ENCODE data around the gene TMEM82. TPM values are rescaled to one million over a fixed set of nuclear protein-coding genes. Genes with fewer than 3 reads are reported as not detected.

The TMEM82 gene
- total and polyA plus RNA-seq, 9 of the 15 experiments (the other 6 are each of a cell fraction or from before 2014, with no cell fraction given), result not detected

DNA sequence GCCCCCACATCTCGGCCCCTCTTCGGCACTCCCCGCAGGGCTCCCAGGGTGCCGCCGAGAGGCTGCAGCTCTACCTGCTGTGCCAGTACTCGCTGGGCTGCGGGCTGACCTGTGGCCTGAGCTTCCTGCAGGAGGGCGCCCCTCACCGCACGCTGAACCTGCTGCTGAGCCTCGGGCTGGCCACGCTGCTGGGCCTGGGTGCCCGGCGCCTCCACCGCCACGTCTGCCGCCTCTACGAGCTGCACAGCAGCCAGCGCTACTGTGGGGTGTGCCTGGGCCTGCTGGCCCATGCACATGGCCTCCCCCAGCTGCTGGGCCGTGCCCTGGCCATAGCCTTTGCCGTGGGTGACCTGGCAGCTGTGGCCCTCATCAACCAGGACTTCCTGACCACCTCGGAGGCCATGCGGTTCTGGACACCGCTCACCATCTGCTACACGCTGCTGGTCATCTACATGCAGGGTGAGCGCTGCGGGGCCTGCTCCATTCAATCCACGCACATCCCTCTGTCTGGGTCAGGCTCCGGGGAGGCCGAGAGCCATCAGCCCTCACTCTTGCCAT is 1.9 kb downstream of the TMEM82 start (continued):
- no peak for TF ChIP-seq MGA (IDR thresholded peaks at IDR 0.05)
